Muscle of leg (tissue), 11 donors: ENCODE results near the gene LINGO3. TPM values are rescaled to one million over a fixed set of nuclear protein-coding genes. Genes with fewer than 3 reads are reported as not detected.
A peak's percentile ranks its signal among the peaks of the same experiment; 100 is the strongest.

Source experiments
- DNase-seq: peaks from one replicate; pipeline ENCODE4 v3.0.0; 2013
- H3K27ac ChIP-seq: one replicate; pipeline ENCODE4 v1.5.1; 2013; ENCODE audit warnings: mild to moderate bottlenecking, low read length, control low read depth
- H3K27me3 ChIP-seq: one replicate; pipeline ENCODE4 v1.6.1; 2013; ENCODE audit warnings: low read length; ENCODE audit not compliant: control insufficient read depth, insufficient read depth
- H3K36me3 ChIP-seq: one replicate; pipeline ENCODE4 v1.6.1; 2013; ENCODE audit warnings: low read length; ENCODE audit not compliant: control insufficient read depth, insufficient read depth
- H3K4me1 ChIP-seq: one replicate; pipeline ENCODE4 v1.6.1; 2013; ENCODE audit warnings: low read length; ENCODE audit not compliant: control insufficient read depth, insufficient read depth
- H3K4me3 ChIP-seq: one replicate; pipeline ENCODE4 v1.5.1; 2013; ENCODE audit warnings: low read length, control low read depth
- H3K9me3 ChIP-seq: replicated peaks from 2 replicates; pipeline ENCODE4 v1.6.1; 2013; ENCODE audit warnings: low read depth, low read length; ENCODE audit not compliant: control insufficient read depth
- WGBS: methylation state at CpG from one replicate; pipeline ENCODE4 v1.1.5; 2013; ENCODE audit warnings: missing lambda C conversion rate; ENCODE audit not compliant: insufficient coverage; 5-methylcytosine and 5-hydroxymethylcytosine counted together
- polyA plus RNA-seq, 8 donors: library from polyadenylated mRNA; unstranded; fragments of 120-200 nt; gene quantifications; one replicate each; pipeline versions ENCODE4 v1.2.1 to v1.2.3, GENCODE V29; 2013; ENCODE audit warnings: inconsistent platforms in 1 of 8, low replicate concordance in 1 of 8; ENCODE audit not compliant: insufficient read length in 8 of 8, insufficient read depth in 1 of 8
- total RNA-seq: library from RNA; stranded (reverse); fragments of 120-200 nt; gene quantifications from one replicate; pipeline ENCODE4 v1.2.4, GENCODE V29; 2013

Gene LINGO3
- total and polyA plus RNA-seq, 9 donors: 0.07 to 0.15 (median 0.09) TPM; not detected in 3

DNA sequence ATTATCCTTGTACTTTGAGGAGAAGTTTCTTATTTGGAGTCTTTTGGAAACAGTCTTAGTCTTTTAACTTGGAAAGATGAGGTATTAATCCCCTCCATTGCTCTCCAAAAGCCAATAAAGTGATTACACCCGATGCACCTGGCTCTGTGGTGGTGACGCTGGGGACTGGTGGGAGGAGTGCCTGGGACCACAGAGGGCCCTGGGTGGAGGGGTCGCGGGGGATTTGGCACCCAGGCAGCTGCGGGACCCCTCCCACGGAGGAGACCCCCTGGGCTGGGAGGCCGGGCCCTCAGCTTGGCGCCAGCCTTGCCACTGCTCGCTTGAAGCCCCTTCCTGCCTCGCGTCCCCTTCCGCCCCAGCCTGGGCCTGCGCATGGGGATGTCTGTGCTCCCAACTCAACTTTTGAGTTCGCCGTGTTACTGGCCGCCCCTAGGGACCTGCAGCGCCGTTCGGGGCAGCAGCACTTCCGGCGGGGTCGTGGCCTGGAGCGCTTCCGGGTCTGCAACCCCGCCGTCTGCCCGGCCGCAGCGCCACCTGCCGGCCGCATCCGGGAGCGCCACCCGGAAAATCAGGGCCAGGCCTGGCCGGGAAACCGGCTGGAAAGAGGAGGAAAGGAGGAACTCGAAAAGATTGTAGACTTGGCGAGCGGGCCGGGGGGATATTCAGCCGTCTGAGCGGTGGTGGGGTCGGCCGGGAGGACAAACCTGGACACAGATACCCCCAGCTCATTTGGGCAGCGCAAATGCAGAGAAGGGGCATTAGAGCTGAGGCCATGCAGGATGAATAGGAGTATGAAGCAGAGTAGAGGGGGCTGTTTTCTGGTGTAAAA is 34.4 kb downstream of the LINGO3 start:
- WGBS: 8% methylated on average over 41 of the region's 45 CpGs
- Histone ChIP-seq H3K4me1 (peaks cover 48% of the 10 kb centered on the region), H3K27ac (peak overlapping the region; percentile 83), H3K27me3 (no peaks in the 10 kb centered on the region), H3K4me3 (no peak overlapping the region), H3K36me3 (peaks cover 24% of the 10 kb centered on the region), H3K9me3 (no peaks in the 10 kb centered on the region)
- DNase-seq: peak; percentile 80

DNA sequence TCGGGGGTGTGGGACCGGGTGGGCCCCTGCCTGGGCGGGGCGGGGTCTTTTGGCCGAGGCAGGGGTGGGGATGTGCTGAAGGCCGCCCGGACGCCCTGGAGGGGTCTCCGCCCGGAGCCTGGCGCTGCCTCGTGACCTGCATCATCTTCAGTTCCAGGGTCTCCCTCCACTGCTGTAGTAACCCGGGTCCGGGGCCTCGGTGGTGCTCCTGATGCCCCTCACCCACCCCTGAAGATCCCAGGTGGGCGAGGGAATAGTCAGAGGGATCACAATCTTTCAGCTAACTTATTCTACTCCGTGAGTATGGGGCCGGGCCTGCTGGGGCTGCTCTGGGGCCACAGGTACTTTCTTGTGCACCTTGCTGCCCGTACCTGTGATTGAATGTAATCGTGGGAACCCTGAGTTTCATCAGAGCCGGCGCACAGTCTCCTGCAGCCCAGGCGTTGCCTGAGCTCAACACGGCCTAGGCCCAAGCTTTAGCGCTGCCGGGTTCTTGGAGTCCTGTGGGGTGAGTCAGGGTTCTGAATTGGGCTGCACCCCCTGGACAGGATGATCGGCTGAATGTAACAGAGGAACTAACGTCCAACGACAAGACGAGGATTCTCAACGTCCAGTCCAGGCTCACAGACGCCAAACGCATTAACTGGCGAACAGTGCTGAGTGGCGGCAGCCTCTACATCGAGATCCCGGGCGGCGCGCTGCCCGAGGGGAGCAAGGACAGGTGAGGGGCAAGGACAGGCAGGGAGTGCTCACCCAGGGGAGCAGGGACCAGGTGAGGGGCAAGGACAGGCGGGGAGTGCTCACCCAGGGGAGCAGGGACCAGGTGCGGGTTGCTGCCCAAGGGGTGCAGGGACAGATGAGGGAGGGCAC is 36.5 kb downstream of the LINGO3 start:
- no peaks in the 10 kb centered on the region for H3K9me3 ChIP-seq
- H3K4me1 ChIP-seq: peaks cover 54% of the 10 kb centered on the region
- H3K27ac ChIP-seq: peak overlapping the region; percentile 90

GRCh38 chr19:2270423-2271233 is 37.3 kb downstream of the LINGO3 start:
- WGBS: under 1% methylated on average over 85 of the region's 88 CpGs
- H3K27ac ChIP-seq: peak overlapping the region; percentile 97
- H3K4me1 ChIP-seq: peaks cover 50% of the 10 kb centered on the region
- no peaks in the 10 kb centered on the region for H3K9me3 ChIP-seq
- H3K27me3 ChIP-seq: no peaks in the 10 kb centered on the region
- H3K36me3 ChIP-seq: peaks cover 24% of the 10 kb centered on the region
- H3K4me3 ChIP-seq: peak overlapping the region; percentile 100
- peak; percentile 94 for DNase-seq

More for the DNA sequence above, 36.5 kb downstream of the LINGO3 start:
- Histone ChIP-seq H3K27me3 (no peaks in the 10 kb centered on the region), H3K4me3 (peak overlapping the region; percentile 100), H3K36me3 (peaks cover 24% of the 10 kb centered on the region)
- peak; percentile 43 for DNase-seq
- 29% methylated on average over 34 of the region's 43 CpGs for WGBS

- Histone ChIP-seq H3K9me3 (no peaks in the 10 kb centered on the region), H3K4me1 (peaks cover 45% of the 10 kb centered on the region), H3K27me3 (no peaks in the 10 kb centered on the region), H3K36me3 (peaks cover 24% of the 10 kb centered on the region), H3K4me3 (peak overlapping the region; percentile 100), H3K27ac (peak overlapping the region; percentile 97)
- DNase-seq: peak; percentile 42
- under 1% methylated on average over 28 of the region's 30 CpGs for WGBS
Observed at GRCh38 chr19:2270157-2270422, 37.9 kb downstream of the LINGO3 start.

DNA sequence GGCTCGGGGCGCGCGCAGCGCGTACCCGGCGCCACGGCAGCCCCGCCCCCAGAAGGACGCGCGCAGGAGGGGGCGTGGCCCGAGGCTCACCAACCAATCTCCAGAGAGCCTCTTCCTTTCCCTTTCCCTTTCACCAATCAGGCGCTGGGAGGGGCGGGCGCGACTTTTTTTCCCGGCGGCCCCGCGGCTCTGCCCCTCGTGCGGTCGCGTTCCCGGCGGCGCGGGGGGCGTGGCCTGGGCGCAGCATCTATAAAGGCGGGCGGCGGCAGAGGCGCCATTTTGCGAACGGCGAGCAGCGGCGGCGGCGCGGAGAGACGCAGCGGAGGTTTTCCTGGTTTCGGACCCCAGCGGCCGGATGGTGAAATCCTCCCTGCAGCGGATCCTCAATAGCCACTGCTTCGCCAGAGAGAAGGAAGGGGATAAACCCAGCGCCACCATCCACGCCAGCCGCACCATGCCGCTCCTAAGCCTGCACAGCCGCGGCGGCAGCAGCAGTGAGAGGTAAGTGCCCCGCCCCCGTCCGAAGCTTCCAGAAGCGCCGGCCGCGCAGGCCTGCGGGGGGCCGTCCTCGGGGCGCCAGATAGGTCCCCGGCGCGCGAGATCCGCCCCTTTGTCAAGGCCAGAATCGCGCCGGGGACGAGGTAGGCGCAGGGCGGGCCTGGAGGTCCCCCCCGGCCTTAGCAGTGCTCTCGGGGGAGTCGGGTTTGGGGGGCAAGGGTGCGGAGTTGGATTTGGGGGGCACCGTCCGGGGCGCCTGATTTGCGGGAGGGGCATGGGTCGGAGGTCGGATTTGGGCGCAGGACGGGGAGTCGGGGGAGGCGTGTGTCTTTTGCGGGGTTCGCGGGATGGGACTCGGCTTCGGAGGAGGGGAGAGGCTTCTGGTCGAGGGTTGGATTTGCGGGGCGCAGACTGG is 38.5 kb downstream of the LINGO3 start:
- Histone ChIP-seq H3K27ac (peak overlapping the region; percentile 97), H3K4me3 (peak overlapping the region; percentile 100), H3K4me1 (peaks cover 41% of the 10 kb centered on the region), H3K36me3 (peaks cover 23% of the 10 kb centered on the region), H3K9me3 (no peaks in the 10 kb centered on the region), H3K27me3 (no peaks in the 10 kb centered on the region)
- under 1% methylated on average over 95 of the region's 103 CpGs for WGBS
- DNase-seq: peak; percentile 99

- Histone ChIP-seq H3K27ac (peak overlapping the region; percentile 86), H3K27me3 (no peaks in the 10 kb centered on the region), H3K4me3 (peak overlapping the region; percentile 56), H3K9me3 (no peaks in the 10 kb centered on the region), H3K4me1 (peaks cover 35% of the 10 kb centered on the region), H3K36me3 (peaks cover 18% of the 10 kb centered on the region)
- DNase-seq: no peak
- under 1% methylated on average over 16 of the region's 19 CpGs for WGBS
Observed at GRCh38 chr19:2268861-2269243, 39.1 kb downstream of the LINGO3 start.

- Histone ChIP-seq H3K4me1 (peaks cover 32% of the 10 kb centered on the region), H3K27me3 (no peaks in the 10 kb centered on the region), H3K9me3 (no peaks in the 10 kb centered on the region), H3K4me3 (no peak overlapping the region), H3K27ac (peak overlapping the region; percentile 86), H3K36me3 (peaks cover 18% of the 10 kb centered on the region)
- no CpG with 5 or more reads among the region's 4 CpGs for WGBS
- DNase-seq: no peak
Observed at GRCh38 chr19:2268480-2268830, 39.5 kb downstream of the LINGO3 start.

DNA sequence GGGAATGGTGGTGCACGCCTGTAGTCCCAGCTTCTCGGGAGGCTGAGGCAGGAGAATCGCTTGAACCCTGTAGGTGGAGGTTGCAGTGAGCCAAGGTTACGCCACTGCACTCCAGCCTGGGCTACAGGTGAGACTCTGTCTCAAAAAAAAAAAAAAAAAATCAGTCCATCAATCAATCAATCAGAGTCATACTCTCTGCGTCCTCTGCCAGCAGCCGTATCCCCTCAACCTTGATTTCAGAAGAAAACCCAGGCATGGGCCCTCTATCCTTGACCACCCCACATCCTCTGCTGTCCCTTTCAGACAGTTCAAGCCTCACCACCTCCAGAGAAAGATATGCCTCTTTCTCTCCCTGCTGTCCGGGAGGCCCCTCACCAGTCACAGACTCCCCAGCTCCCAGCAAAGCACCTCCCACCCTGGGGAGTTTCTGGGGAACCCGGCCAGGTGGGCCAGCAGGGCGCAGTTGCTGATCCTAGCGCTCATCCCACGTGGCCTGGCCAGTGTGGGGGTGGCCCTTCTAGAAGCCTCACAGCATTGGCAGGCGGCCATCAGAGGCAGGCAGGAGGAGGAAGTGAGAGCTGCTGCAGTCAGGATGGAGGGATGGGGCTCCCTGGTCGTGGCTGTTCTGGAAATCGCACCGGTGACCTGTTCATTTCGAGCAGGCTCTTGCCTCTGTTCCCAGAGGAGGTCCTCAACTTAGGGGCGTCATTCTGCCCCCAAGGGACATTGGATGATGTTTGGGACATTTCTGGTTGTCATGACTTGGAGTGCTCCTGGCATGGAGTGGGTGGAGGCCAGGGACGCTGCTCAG is 41.6 kb downstream of the LINGO3 start:
- Histone ChIP-seq H3K9me3 (no peaks in the 10 kb centered on the region), H3K27ac (peak overlapping the region; percentile 42), H3K4me1 (peaks cover 14% of the 10 kb centered on the region), H3K27me3 (no peaks in the 10 kb centered on the region), H3K4me3 (no peak overlapping the region), H3K36me3 (peaks cover 3% of the 10 kb centered on the region)
- 37% methylated on average over 12 of the region's 18 CpGs for WGBS
- peak; percentile 91 for DNase-seq
